GM18517 (cell line): ENCODE results near the gene HDAC10.

Experiments
- ATAC-seq: cut with Tn5 transposase; IDR thresholded peaks from one replicate; pipeline ENCODE4 v1.9.1; 2021; ENCODE audit warnings: mild to moderate bottlenecking, moderate library complexity; ENCODE audit not compliant: unreplicated experiment

The HDAC10 gene

GRCh38 chr22:50204571-50204970 is 46.5 kb downstream of the HDAC10 start:
- no peak for ATAC-seq

- no peak for ATAC-seq
Measured at GRCh38 chr22:50203288-50203687, 47.8 kb downstream of the HDAC10 start.

GRCh38 chr22:50202130-50202666 is 48.9 kb downstream of the HDAC10 start:
- ATAC-seq = no peak

- ATAC-seq = peak; percentile 24
Measured at GRCh38 chr22:50201191-50202129, 49.6 kb downstream of the HDAC10 start.

- peak; percentile 63 for ATAC-seq
Measured at GRCh38 chr22:50200461-50201190, 50.4 kb downstream of the HDAC10 start, which contains the start of gene SELENOO. Gene SELENOO, plus strand, starts transcription at chr22:50201011. Its CDS starts 26 bp downstream, at chr22:50201037.

- no peak for ATAC-seq
Measured at GRCh38 chr22:50199829-50200460, 51.1 kb downstream of the HDAC10 start.

- no peak for ATAC-seq
Measured at GRCh38 chr22:50199251-50199721, 51.8 kb downstream of the HDAC10 start.

- no peak for ATAC-seq
Measured at GRCh38 chr22:50198624-50199017, 52.4 kb downstream of the HDAC10 start.

GRCh38 chr22:50197856-50198623 is 53.0 kb downstream of the HDAC10 start:
- no peak for ATAC-seq

- no peak for ATAC-seq
Measured at GRCh38 chr22:50197000-50197800, 53.9 kb downstream of the HDAC10 start.

GRCh38 chr22:50196256-50196655 is 54.8 kb downstream of the HDAC10 start:
- no peak for ATAC-seq
